WTC11 (cell line): ENCODE data around the gene RNF31. TPM values are rescaled to one million over a fixed set of nuclear protein-coding genes. Genes with fewer than 3 reads are reported as not detected.

Source experiments
- ATAC-seq: fragments of 200-7000 bp; cut with Tn5 transposase; 2 replicates; pipeline ENCODE4 v1.10.0; 2021; ENCODE audit warnings: mild to moderate bottlenecking, moderate library complexity
- CTCF ChIA-PET: fragments of 300-600 bp; sonication (Branson Sonifier 250); formaldehyde crosslinking; loops from one replicate; lab custom pipeline; 2021; ENCODE audit warnings: antibody characterized with exemption; lab: Charles Lee
- POLR2A ChIA-PET: fragments of 350-600 bp; sonication (Branson Sonifier 250); formaldehyde crosslinking; loops from one replicate; lab custom pipeline; 2021; ENCODE audit warnings: antibody characterized with exemption; lab: Charles Lee
- DNase-seq: peaks from one replicate; pipeline ENCODE4 v3.0.0; 2021; ENCODE audit warnings: low spot score
- H3K27ac Mint-ChIP-seq: 2 replicates; pipeline ENCODE4 v1.8.0; 2021; ENCODE audit warnings: mixed read lengths
- H3K27me3 Mint-ChIP-seq: 2 replicates; pipeline ENCODE4 v1.8.0; 2021; ENCODE audit warnings: low read depth, mild to moderate bottlenecking, moderate library complexity, mixed read lengths
- H3K36me3 Mint-ChIP-seq: 2 replicates; pipeline ENCODE4 v1.8.0; 2021; ENCODE audit warnings: mixed read lengths
- H3K4me1 Mint-ChIP-seq: 2 replicates; pipeline ENCODE4 v1.8.0; 2022; ENCODE audit warnings: mixed read lengths
- H3K4me3 Mint-ChIP-seq: 2 replicates; pipeline ENCODE4 v1.8.0; 2021; ENCODE audit warnings: mild to moderate bottlenecking, moderate library complexity, mixed read lengths
- H3K9me3 Mint-ChIP-seq: 2 replicates; pipeline ENCODE4 v1.8.0; 2021; ENCODE audit warnings: mixed read lengths
- ATF1 ChIP-seq: sonication (generic); formaldehyde crosslinking; IDR thresholded peaks from 2 replicates; pipeline ENCODE4 v1.8.1; 2023; ENCODE audit warnings: mild to moderate bottlenecking, moderate library complexity, missing genetic modification reagents
- ATF2 ChIP-seq: sonication (generic); formaldehyde crosslinking; IDR thresholded peaks from 2 replicates; pipeline ENCODE4 v1.8.1; 2022; ENCODE audit warnings: low read depth, missing genetic modification reagents, borderline replicate concordance
- CDX4 ChIP-seq: fragments of 250-450 bp; sonication (Bioruptor Pico); IDR thresholded peaks from 2 replicates; pipeline ENCODE4 v1.9.0; 2021; ENCODE audit warnings: moderate library complexity, mild to moderate bottlenecking, inconsistent platforms, borderline replicate concordance
- CREM ChIP-seq: sonication (generic); formaldehyde crosslinking; IDR thresholded peaks from 2 replicates; pipeline ENCODE4 v1.8.1; 2022; ENCODE audit warnings: mild to moderate bottlenecking, missing genetic modification reagents, moderate library complexity
- EMX1 ChIP-seq: fragments of 250-450 bp; sonication (Bioruptor Pico); IDR thresholded peaks from 2 replicates; pipeline ENCODE4 v1.8.0; 2021; ENCODE audit warnings: mild to moderate bottlenecking
- ETV6 ChIP-seq: sonication (generic); formaldehyde crosslinking; IDR thresholded peaks from 2 replicates; pipeline ENCODE4 v1.8.1; 2022; ENCODE audit warnings: mild to moderate bottlenecking, missing genetic modification reagents
- FOXJ3 ChIP-seq: sonication (generic); formaldehyde crosslinking; IDR thresholded peaks from 2 replicates; pipeline ENCODE4 v1.9.0; 2021; ENCODE audit warnings: missing genetic modification reagents, mild to moderate bottlenecking, borderline replicate concordance
- HMGA2 ChIP-seq: fragments of 250-450 bp; sonication (Bioruptor Pico); IDR thresholded peaks from 2 replicates; pipeline ENCODE4 v1.4.0; 2021; ENCODE audit warnings: mild to moderate bottlenecking, moderate library complexity
- KAT7 ChIP-seq: sonication (generic); formaldehyde crosslinking; IDR thresholded peaks from 2 replicates; pipeline ENCODE4 v1.8.1; 2023; ENCODE audit warnings: missing genetic modification reagents, mild to moderate bottlenecking, borderline replicate concordance
- MLX ChIP-seq: sonication (generic); formaldehyde crosslinking; IDR thresholded peaks from 2 replicates; pipeline ENCODE4 v1.8.1; 2023; ENCODE audit warnings: mild to moderate bottlenecking, missing genetic modification reagents, moderate library complexity
- NR1H2 ChIP-seq: sonication (generic); formaldehyde crosslinking; IDR thresholded peaks from 2 replicates; pipeline ENCODE4 v1.9.0; 2021; ENCODE audit warnings: mild to moderate bottlenecking, moderate library complexity, missing genetic modification reagents
- OVOL2 ChIP-seq: fragments of 250-450 bp; sonication (Bioruptor Pico); IDR thresholded peaks from 2 replicates; pipeline ENCODE4 v1.9.0; 2021; ENCODE audit warnings: mild to moderate bottlenecking, borderline replicate concordance
- PRDM15 ChIP-seq: sonication (generic); formaldehyde crosslinking; IDR thresholded peaks from 2 replicates; pipeline ENCODE4 v1.8.0; 2022; ENCODE audit warnings: missing genetic modification reagents
- RORB ChIP-seq: fragments of 250-450 bp; sonication (Bioruptor Pico); IDR thresholded peaks from 2 replicates; pipeline ENCODE4 v1.9.0; 2021; ENCODE audit warnings: mild to moderate bottlenecking
- ZNF121 ChIP-seq: sonication (generic); formaldehyde crosslinking; IDR thresholded peaks from 2 replicates; pipeline ENCODE4 v1.8.0; 2023; ENCODE audit warnings: missing genetic modification reagents
- ZNF138 ChIP-seq: sonication (generic); formaldehyde crosslinking; conservative IDR thresholded peaks from 2 replicates; pipeline ENCODE4 v1.8.1; 2022; ENCODE audit warnings: mild to moderate bottlenecking, moderate library complexity, missing genetic modification reagents
- ZNF317 ChIP-seq: sonication (generic); formaldehyde crosslinking; IDR thresholded peaks from 2 replicates; pipeline ENCODE4 v1.8.1; 2023; ENCODE audit warnings: low read depth, mild to moderate bottlenecking, moderate library complexity, missing genetic modification reagents, borderline replicate concordance
- ZNF416 ChIP-seq: fragments of 250-450 bp; sonication (Bioruptor Pico); IDR thresholded peaks from 2 replicates; pipeline ENCODE4 v1.9.0; 2021; ENCODE audit warnings: mild to moderate bottlenecking, inconsistent platforms
- ZNF423 ChIP-seq: fragments of 250-450 bp; sonication (Bioruptor Pico); IDR thresholded peaks from 2 replicates; pipeline ENCODE4 v2.1.2; 2022; ENCODE audit warnings: mild to moderate bottlenecking, moderate library complexity
- ZNF425 ChIP-seq: fragments of 250-450 bp; sonication (Bioruptor Pico); conservative IDR thresholded peaks from 2 replicates; pipeline ENCODE4 v1.9.0; 2021; ENCODE audit warnings: mild to moderate bottlenecking
- ZSCAN18 ChIP-seq: fragments of 250-450 bp; sonication (Bioruptor Pico); IDR thresholded peaks from 2 replicates; pipeline ENCODE4 v2.1.2; 2022; ENCODE audit warnings: mild to moderate bottlenecking, moderate library complexity
- total RNA-seq: library from RNA; stranded (reverse); gene quantifications from 3 replicates; pipeline ENCODE4 v1.2.3, GENCODE V29; 2021

The RNF31 gene
- total RNA-seq, 1 experiment from 2014 or later = 86.2 TPM

- TF ChIP-seq ZNF121 (CRISPR knock-in tag) (no peak), ETV6 (CRISPR knock-in tag) (no peak), CDX4 (CRISPR knock-in tag) (no peak), ZNF138 (CRISPR knock-in tag) (no peak), ZSCAN18 (no peak), ATF1 (CRISPR knock-in tag) (no peak), OVOL2 (CRISPR knock-in tag) (no peak), HMGA2 (no peak), CREM (CRISPR knock-in tag) (no peak), RORB (no peak)
- Mint-ChIP-seq H3K4me1 (0 out of 2 replicates have a peak, but pooled peaks cover 4% of the 10 kb centered on the region), H3K27me3 (no peaks in the 10 kb centered on the region), H3K4me3 (no peak overlapping the region), H3K36me3 (peaks cover 47% of the 10 kb centered on the region), H3K27ac (no peak overlapping the region), H3K9me3 (no peaks in the 10 kb centered on the region)
- ChIA-PET CTCF (interaction anchor here (1.3 kb wide), 1 partner anchor 250 kb away, joined by 3 read pairs; no protein-coding TSS in a partner anchor), POLR2A (no interaction called here)
- no peak for ATAC-seq
- no peak for DNase-seq
Observed at GRCh38 chr14:24182110-24182882, 35.0 kb downstream of the RNF31 start.

- H3K27me3 Mint-ChIP-seq = no peaks in the 10 kb centered on the region
- TF ChIP-seq ZNF416 (CRISPR knock-in tag) (no peak), RORB (no peak), NR1H2 (no peak), EMX1 (CRISPR knock-in tag) (no peak), FOXJ3 (CRISPR knock-in tag) (no peak), ZNF121 (CRISPR knock-in tag) (no peak), ZNF317 (CRISPR knock-in tag) (no peak), KAT7 (CRISPR knock-in tag) (no peak), ZNF425 (no peak), ATF1 (CRISPR knock-in tag) (no peak), ATF2 (CRISPR knock-in tag) (no peak), HMGA2 (no peak), MLX (no peak), OVOL2 (CRISPR knock-in tag) (no peak), CREM (CRISPR knock-in tag) (no peak), ZNF423 (CRISPR knock-in tag) (no peak), PRDM15 (CRISPR knock-in tag) (no peak)
- TF ChIP-seq, all 79 proteins: peak for 0
- ATAC-seq = no peak
- Mint-ChIP-seq H3K4me3 (no peak overlapping the region), H3K27ac (no peak overlapping the region), H3K9me3 (no peaks in the 10 kb centered on the region), H3K4me1 (peaks cover 9% of the 10 kb centered on the region), H3K36me3 (peaks cover 47% of the 10 kb centered on the region)
- POLR2A ChIA-PET = no interaction called here
- CTCF ChIA-PET = interaction anchor here (1.0 kb wide), 1 partner anchor 22 kb away, joined by 5 read pairs; the partner anchor contains the start of gene IRF9
- DNase-seq = no peak
Observed at GRCh38 chr14:24183014-24183481, 35.8 kb downstream of the RNF31 start.
